Lung (tissue), 12 donors: Measurements from ENCODE around the gene GGA2. TPM values are rescaled to one million over a fixed set of nuclear protein-coding genes. Genes with fewer than 3 reads are reported as not detected.
A peak's percentile ranks its signal among the peaks of the same experiment; 100 is the strongest.

Experiments used
- ATAC-seq: fragments of 200-7000 bp; cut with Tn5 transposase; one replicate; pipeline ENCODE4 v1.9.1; 2020; ENCODE audit warnings: moderate number of reproducible peaks; ENCODE audit not compliant: insufficient read depth, low FRiP score
- DNase-seq, 3 donors: peaks; one replicate each; pipeline ENCODE4 v3.0.0-alpha.2; 2013 to 2017
- H3K27ac ChIP-seq, 2 donors: one replicate each; pipeline ENCODE4 v1.5.1; 2013; ENCODE audit warnings: mild to moderate bottlenecking in 2 of 2, moderate library complexity in 2 of 2, control low read depth in 1 of 2, inconsistent platforms in 1 of 2, low read depth in 1 of 2, low read length in 1 of 2
- H3K27me3 ChIP-seq, 3 donors: one replicate each; pipeline ENCODE4 v1.5.1; 2013; ENCODE audit warnings: low read length in 2 of 3; ENCODE audit not compliant: control insufficient read depth in 3 of 3, insufficient read depth in 3 of 3
- H3K36me3 ChIP-seq, 4 donors: one replicate each; pipeline ENCODE4 v1.5.1; 2013; ENCODE audit warnings: low read length in 4 of 4, mild to moderate bottlenecking in 1 of 4, moderate library complexity in 1 of 4; ENCODE audit not compliant: control insufficient read depth in 4 of 4, insufficient read depth in 4 of 4
- H3K4me1 ChIP-seq, 5 donors: one replicate each; pipeline ENCODE4 v1.5.1; 2013; ENCODE audit warnings: low read length in 5 of 5, mild to moderate bottlenecking in 2 of 5, moderate library complexity in 1 of 5; ENCODE audit not compliant: control insufficient read depth in 5 of 5, insufficient read depth in 5 of 5
- H3K4me3 ChIP-seq: one replicate; pipeline ENCODE4 v1.5.1; 2013; ENCODE audit warnings: mild to moderate bottlenecking, control low read depth, moderate library complexity
- H3K9ac ChIP-seq, 2 donors: one replicate each; pipeline ENCODE4 v1.5.1; 2013; ENCODE audit warnings: low read length in 2 of 2, control low read depth in 1 of 2; ENCODE audit not compliant: insufficient read depth in 1 of 2
- H3K9me3 ChIP-seq, 4 donors: one replicate each; pipeline ENCODE4 v1.5.1; 2013; ENCODE audit warnings: low read length in 3 of 4, mild to moderate bottlenecking in 1 of 4, moderate library complexity in 1 of 4; ENCODE audit not compliant: control insufficient read depth in 4 of 4, insufficient read depth in 3 of 4
- CTCF ChIP-seq: IDR thresholded peaks from 2 replicates; pipeline ENCODE4 v1.5.1; 2012; ENCODE audit warnings: mild to moderate bottlenecking; ENCODE audit errors: control extremely low read depth, extremely low read depth
- WGBS, 2 donors: extraction: QIAGEN DNeasy Blood & Tissue Kit; methylation state at CpG; one replicate each; pipeline ENCODE4 v1.1.7; 2013; 5-methylcytosine and 5-hydroxymethylcytosine counted together
- polyA plus RNA-seq, 2 donors: library from polyadenylated mRNA; stranded (reverse); fragments of 200-250 nt; gene quantifications; one replicate each; pipeline ENCODE4 v1.2.1, GENCODE V29; 2013
- total RNA-seq, 2 donors: library from RNA; depleted of rRNA in 1 of 2; stranded (reverse); fragments of >200 nt in 1 of 2; gene quantifications; one replicate each; pipeline ENCODE4 v1.2.1, GENCODE V29; 2014 to 2021
- donor health status: control.
- donor health status: control.
- donor health status: Bipolar disorder and iron deficiency.
- donor health status: healthy.
- donor health status: DM: yes; HTN: yes; CAD: no.

The GGA2 gene
- total and polyA plus RNA-seq, 4 donors, result 29.4 to 118 (median 63.9) TPM

- WGBS, 2 donors, result 43 to 63% methylated on average over 4 of the region's 4 CpGs
- ATAC-seq, result no peak
Observed at GRCh38 chr16:23521037-23521743, 10.9 kb upstream of the GGA2 start.

GRCh38 chr16:23520500-23520899 is 10.2 kb upstream of the GGA2 start:
- ATAC-seq (no peak), DNase-seq (no peak)
- Histone ChIP-seq H3K4me1 (peaks cover 0 to 8% (median 0%) of the 10 kb centered on the region in 5 donors), H3K9ac (no peak overlapping the region), H3K27ac (peak overlapping the region in 1 of 2 donors; percentile 63), H3K9me3 (peaks cover 0 to 2% (median 0%) of the 10 kb centered on the region in 4 donors), H3K27me3 (no peaks in the 10 kb centered on the region), H3K4me3 (no peak overlapping the region), H3K36me3 (peaks cover 10 to 29% (median 22%) of the 10 kb centered on the region in 4 donors)
- WGBS, 2 donors, result 45 to 74% methylated on average over 4 of the region's 4 CpGs
- TF ChIP-seq CTCF, result no peak

More at GRCh38 chr16:23521037-23521743, 10.9 kb upstream of the GGA2 start:
- DNase-seq, result no peak
- Histone ChIP-seq H3K27me3 (no peaks in the 10 kb centered on the region), H3K36me3 (peaks cover 10 to 29% (median 23%) of the 10 kb centered on the region in 4 donors), H3K27ac (no peak overlapping the region), H3K9ac (no peak overlapping the region), H3K4me1 (peaks cover 0 to 8% (median 0%) of the 10 kb centered on the region in 5 donors), H3K9me3 (peaks cover 0 to 2% (median 0%) of the 10 kb centered on the region in 4 donors), H3K4me3 (no peak overlapping the region)
- no peak for TF ChIP-seq CTCF

GRCh38 chr16:23519282-23519681 is 9.0 kb upstream of the GGA2 start:
- H3K36me3 ChIP-seq, result peaks cover 10 to 22% (median 16%) of the 10 kb centered on the region in 4 donors
- no peak for TF ChIP-seq CTCF
- no peak for ATAC-seq
- no peaks in the 10 kb centered on the region for H3K27me3 ChIP-seq
- no peak overlapping the region for H3K9ac ChIP-seq
- no peak for DNase-seq
- no peak overlapping the region for H3K4me3 ChIP-seq
- H3K4me1 ChIP-seq, result peaks cover 0 to 8% (median 0%) of the 10 kb centered on the region in 5 donors
- WGBS, 2 donors, result 87 to 94% methylated on average over 5 of the region's 5 CpGs
- peak overlapping the region in 1 of 2 donors; percentile 6 for H3K27ac ChIP-seq
- H3K9me3 ChIP-seq, result peaks cover 0 to 2% (median 0%) of the 10 kb centered on the region in 4 donors
